Measurements from ENCODE around the gene OLFML2B. TPM values are rescaled to one million over a fixed set of nuclear protein-coding genes. Genes with fewer than 3 reads are reported as not detected.
"Not testable (repeated sequence)": the region's sequence is repeated elsewhere in the genome, so short reads cannot be mapped to it uniquely, and the experiment has no call there.

Gene OLFML2B
- polyA plus RNA-seq, 2 of the 4 experiments (the other 2 are of a cell fraction), result 0.10 to 0.79 TPM

GRCh38 chr1:162055062-162055461, 31.4 kb upstream of the OLFML2B start:
- no peak for FAIRE-seq
- peak; percentile 42 to 68 for DNase-seq (ENCODE audit: low read depth in 1 of 2, low spot score in 1 of 2)
- Histone ChIP-seq H3K4me3 (no peak overlapping the region), H3K4me1 (peaks cover 13% of the 10 kb centered on the region), H3K9me3 (no peaks in the 10 kb centered on the region), H3K4me2 (peak overlapping the region; percentile 43), H3K27ac (peak overlapping the region; percentile 26 to 57; a peak in 3 of 6 replicates)
- TF ChIP-seq PHF8 (IDR thresholded peaks at IDR 0.05; ENCODE audit: borderline replicate concordance, low read depth) (no peak), FOSL2 (IDR thresholded peaks at IDR 0.05) (peak; percentile 83), FOSL2 (CRISPR knock-in tag; IDR thresholded peaks at IDR 0.05) (peak; percentile 71), FOSB (CRISPR knock-in tag; IDR thresholded peaks at IDR 0.05) (no peak), HOXB13 (CRISPR knock-in tag; IDR thresholded peaks at IDR 0.05; ENCODE audit: low read depth) (no peak), HEYL (CRISPR knock-in tag; IDR thresholded peaks at IDR 0.05) (no peak), NR3C1 (IDR thresholded peaks at IDR 0.05) (no peak), CBX2 (IDR thresholded peaks at IDR 0.05; ENCODE audit: borderline replicate concordance, low read depth) (no peak), SMC3 (IDR thresholded peaks at IDR 0.05) (no peak), JUNB (IDR thresholded peaks at IDR 0.05) (peak; percentile 41)
- TF ChIP-seq, protein P1, sequence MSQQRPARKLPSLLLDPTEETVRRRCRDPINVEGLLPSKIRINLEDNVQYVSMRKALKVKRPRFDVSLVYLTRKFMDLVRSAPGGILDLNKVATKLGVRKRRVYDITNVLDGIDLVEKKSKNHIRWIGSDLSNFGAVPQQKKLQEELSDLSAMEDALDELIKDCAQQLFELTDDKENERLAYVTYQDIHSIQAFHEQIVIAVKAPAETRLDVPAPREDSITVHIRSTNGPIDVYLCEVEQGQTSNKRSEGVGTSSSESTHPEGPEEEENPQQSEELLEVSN (IDR thresholded peaks at IDR 0.05; ENCODE audit: borderline replicate concordance, low read depth), result no peak
- ChIA-PET CTCF (interaction anchor here (0.6 to 2.6 kb wide), 14 partner anchors 7 to 745 kb away, joined by 3 to 44 read pairs (median 4); partner anchors contain the start of gene NOS1AP), POLR2A (no interaction called here)
- 3% methylated on average over 3 of the region's 3 CpGs for WGBS (ENCODE audit: missing lambda C conversion rate)
- peak; percentile 92 to 93 for ATAC-seq

DNA sequence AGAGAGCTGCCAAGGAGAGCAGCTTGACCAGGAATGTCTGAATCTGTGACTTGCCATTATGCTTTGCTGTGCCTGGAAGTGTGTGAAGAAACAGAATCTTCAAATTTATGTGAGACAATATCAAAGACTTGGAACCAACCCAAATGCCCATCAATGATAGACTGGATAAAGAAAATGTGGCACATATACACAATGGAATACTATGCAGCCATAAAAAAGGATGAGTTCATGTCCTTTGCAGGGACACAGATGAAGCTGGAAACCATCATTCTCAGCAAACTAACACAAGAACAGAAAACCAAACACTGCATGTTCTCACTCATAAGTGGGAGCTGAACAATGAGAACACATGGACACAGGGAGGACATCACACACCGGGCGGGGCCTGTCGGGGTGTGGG, 30.3 kb upstream of the OLFML2B start:
- FAIRE-seq; H3K9me3 ChIP-seq; H3K4me3 ChIP-seq; DNase-seq (ENCODE audit: low read depth in 1 of 2, low spot score in 1 of 2); ATAC-seq; H3K4me2 ChIP-seq; POLR2A ChIA-PET; H3K27ac ChIP-seq: not testable (repeated sequence)
- CTCF ChIA-PET, result interaction anchor here (0.8 to 3.1 kb wide), 4 partner anchors 17 to 746 kb away, joined by 3 to 13 read pairs (median 9); no protein-coding TSS in a partner anchor
- peaks cover 13% of the 10 kb centered on the region for H3K4me1 ChIP-seq
- WGBS (ENCODE audit: missing lambda C conversion rate), result 67% methylated on average over 1 of the region's 3 CpGs

DNA sequence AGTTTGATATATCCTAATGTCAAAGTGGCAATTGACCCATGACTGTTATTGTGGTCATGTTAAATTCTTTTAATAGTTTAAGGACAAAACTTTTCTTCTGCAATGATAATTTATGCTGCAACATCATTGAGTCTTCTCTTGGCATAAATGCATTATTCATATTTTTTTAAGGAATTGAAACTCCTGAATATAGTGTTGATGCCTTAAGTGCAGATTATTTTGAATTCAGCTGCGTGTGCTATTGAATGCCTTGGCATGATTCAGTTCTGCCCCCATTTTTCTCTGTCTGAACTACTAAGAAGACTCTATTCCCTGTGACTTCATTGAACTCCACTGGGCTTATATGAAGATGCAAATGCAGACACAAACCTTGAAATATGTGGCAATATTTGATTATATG, 23.3 kb upstream of the OLFML2B start:
- no peaks in the 10 kb centered on the region for H3K4me1 ChIP-seq
- FAIRE-seq, result no peak
- no peaks in the 10 kb centered on the region for H3K9me3 ChIP-seq
- ChIA-PET POLR2A (no interaction called here), CTCF (interaction anchor here (1.1 to 1.5 kb wide), 2 partner anchors 10 to 254 kb away, joined by 4 to 6 read pairs; no protein-coding TSS in a partner anchor)
- H3K27ac ChIP-seq, result no peak overlapping the region
- TF ChIP-seq USF2 (IDR thresholded peaks at IDR 0.05) (no peak), NPAS2 (CRISPR knock-in tag; IDR thresholded peaks at IDR 0.05; ENCODE audit: borderline replicate concordance) (no peak), CBX2 (IDR thresholded peaks at IDR 0.05; ENCODE audit: borderline replicate concordance, low read depth) (no peak), HOXB5 (CRISPR knock-in tag; IDR thresholded peaks at IDR 0.05) (no peak), EHF (CRISPR knock-in tag; IDR thresholded peaks at IDR 0.05) (no peak), MAZ (IDR thresholded peaks at IDR 0.05; ENCODE audit: borderline replicate concordance, low read depth, low read length) (no peak), KDM1A (IDR thresholded peaks at IDR 0.05; ENCODE audit: low read depth) (no peak), EP300 (IDR thresholded peaks at IDR 0.05) (no peak), EHMT2 (IDR thresholded peaks at IDR 0.05; ENCODE audit: low read depth) (no peak), HEYL (CRISPR knock-in tag; IDR thresholded peaks at IDR 0.05) (no peak), ESRRA (IDR thresholded peaks at IDR 0.05; ENCODE audit: borderline replicate concordance, low read length) (no peak), KDM5A (IDR thresholded peaks at IDR 0.05) (no peak), MYC (IDR thresholded peaks at IDR 0.05; ENCODE audit: borderline replicate concordance, low read length) (no peak), FOSL2 (IDR thresholded peaks at IDR 0.05) (no peak), FOSL2 (CRISPR knock-in tag; IDR thresholded peaks at IDR 0.05) (no peak), ZFP36 (IDR thresholded peaks at IDR 0.05; ENCODE audit: borderline replicate concordance, partially characterized antibody) (no peak)
- TF ChIP-seq, protein P2, sequence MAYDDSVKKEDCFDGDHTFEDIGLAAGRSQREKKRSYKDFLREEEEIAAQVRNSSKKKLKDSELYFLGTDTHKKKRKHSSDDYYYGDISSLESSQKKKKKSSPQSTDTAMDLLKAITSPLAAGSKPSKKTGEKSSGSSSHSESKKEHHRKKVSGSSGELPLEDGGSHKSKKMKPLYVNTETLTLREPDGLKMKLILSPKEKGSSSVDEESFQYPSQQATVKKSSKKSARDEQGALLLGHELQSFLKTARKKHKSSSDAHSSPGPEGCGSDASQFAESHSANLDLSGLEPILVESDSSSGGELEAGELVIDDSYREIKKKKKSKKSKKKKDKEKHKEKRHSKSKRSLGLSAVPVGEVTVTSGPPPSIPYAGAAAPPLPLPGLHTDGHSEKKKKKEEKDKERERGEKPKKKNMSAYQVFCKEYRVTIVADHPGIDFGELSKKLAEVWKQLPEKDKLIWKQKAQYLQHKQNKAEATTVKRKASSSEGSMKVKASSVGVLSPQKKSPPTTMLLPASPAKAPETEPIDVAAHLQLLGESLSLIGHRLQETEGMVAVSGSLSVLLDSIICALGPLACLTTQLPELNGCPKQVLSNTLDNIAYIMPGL (CRISPR knock-in tag; IDR thresholded peaks at IDR 0.05; ENCODE audit: borderline replicate concordance), result no peak
- TF ChIP-seq, protein P3, sequence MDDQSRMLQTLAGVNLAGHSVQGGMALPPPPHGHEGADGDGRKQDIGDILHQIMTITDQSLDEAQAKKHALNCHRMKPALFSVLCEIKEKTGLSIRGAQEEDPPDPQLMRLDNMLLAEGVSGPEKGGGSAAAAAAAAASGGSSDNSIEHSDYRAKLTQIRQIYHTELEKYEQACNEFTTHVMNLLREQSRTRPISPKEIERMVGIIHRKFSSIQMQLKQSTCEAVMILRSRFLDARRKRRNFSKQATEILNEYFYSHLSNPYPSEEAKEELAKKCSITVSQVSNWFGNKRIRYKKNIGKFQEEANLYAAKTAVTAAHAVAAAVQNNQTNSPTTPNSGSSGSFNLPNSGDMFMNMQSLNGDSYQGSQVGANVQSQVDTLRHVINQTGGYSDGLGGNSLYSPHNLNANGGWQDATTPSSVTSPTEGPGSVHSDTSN (IDR thresholded peaks at IDR 0.05), result no peak
- TF ChIP-seq, protein P1 (IDR thresholded peaks at IDR 0.05; ENCODE audit: borderline replicate concordance, low read depth), result no peak
- H3K4me2 ChIP-seq, result no peak overlapping the region
- H3K4me3 ChIP-seq, result no peak overlapping the region
- no peak for ATAC-seq
- 10% methylated on average over 1 of the region's 1 CpG for WGBS (ENCODE audit: missing lambda C conversion rate)
- DNase-seq (ENCODE audit: low read depth in 1 of 2, low spot score in 1 of 2), result no peak
